ENCODE measurements around the gene COL25A1.

GRCh38 chr4:108988464-108989195 is 313.8 kb downstream of the COL25A1 start:
- TF ChIP-seq CTCF (IDR thresholded peaks at IDR 0.05) = no peak
- TF ChIP-seq POLR2A (IDR thresholded peaks at IDR 0.05) = no peak
